ENCODE results near the gene MCF2L2. TPM values are rescaled to one million over a fixed set of nuclear protein-coding genes. Genes with fewer than 3 reads are reported as not detected.

The MCF2L2 gene
- total RNA-seq, 2 experiments from 2014 or later: 1.0 to 1.7 TPM

- no peak overlapping the region for H3K27ac Mint-ChIP-seq
- CTCF ChIA-PET: interaction anchor here (0.7 to 1.8 kb wide), 10 partner anchors 10 to 143 kb away, joined by 3 to 10 read pairs (median 4); partner anchors contain the start of gene B3GNT5
- DNase-seq: peak; percentile 80
Observed at GRCh38 chr3:183265834-183266417, 162.5 kb downstream of the MCF2L2 start.

GRCh38 chr3:183265157-183265642 lies 163.2 kb downstream of the MCF2L2 start:
- intact Hi-C loops (cut with micrococcal nuclease): loop anchor here (5.0 to 10.0 kb wide), 3 partner anchors 292 to 468 kb away; partner anchors contain the start of genes KLHL24 and KLHL6
- peak; percentile 38 for DNase-seq
- H3K27me3 Mint-ChIP-seq (ENCODE audit: low read depth): no peaks in the 10 kb centered on the region
- CTCF ChIA-PET: interaction anchor here (0.6 to 1.8 kb wide), 10 partner anchors 9 to 143 kb away, joined by 3 to 10 read pairs (median 4); partner anchors contain the start of gene B3GNT5
- H3K9me3 Mint-ChIP-seq: no peaks in the 10 kb centered on the region
- H3K27ac Mint-ChIP-seq: no peak overlapping the region
- H3K36me3 Mint-ChIP-seq (ENCODE audit: low read depth): peaks cover 22% of the 10 kb centered on the region
- H3K4me1 Mint-ChIP-seq (ENCODE audit: low read depth): peaks cover 6% of the 10 kb centered on the region
- no peak overlapping the region for H3K4me3 Mint-ChIP-seq

More at GRCh38 chr3:183265834-183266417, 162.5 kb downstream of the MCF2L2 start:
- Mint-ChIP-seq H3K27me3 (ENCODE audit: low read depth) (no peaks in the 10 kb centered on the region), H3K36me3 (ENCODE audit: low read depth) (peaks cover 23% of the 10 kb centered on the region), H3K9me3 (no peaks in the 10 kb centered on the region), H3K4me1 (ENCODE audit: low read depth) (peaks cover 6% of the 10 kb centered on the region), H3K4me3 (no peak overlapping the region)
- intact Hi-C loops (cut with micrococcal nuclease): loop anchor here (1.0 to 10.0 kb wide), 12 partner anchors 13 to 469 kb away; partner anchors contain the start of genes B3GNT5, KLHL24 and KLHL6

- intact Hi-C loops (cut with micrococcal nuclease): loop anchor here (10.0 kb wide), 1 partner anchor 371 kb away; the partner anchor contains the start of gene KLHL24
- Mint-ChIP-seq H3K27ac (no peak overlapping the region), H3K9me3 (no peaks in the 10 kb centered on the region), H3K36me3 (ENCODE audit: low read depth) (peaks cover 21% of the 10 kb centered on the region), H3K4me1 (ENCODE audit: low read depth) (peaks cover 9% of the 10 kb centered on the region), H3K4me3 (no peak overlapping the region), H3K27me3 (ENCODE audit: low read depth) (no peaks in the 10 kb centered on the region)
- no peak for DNase-seq
- CTCF ChIA-PET: interaction anchor here (1.2 kb wide), 1 partner anchor 39 kb away, joined by 3 read pairs; no protein-coding TSS in a partner anchor
Observed at GRCh38 chr3:183264268-183264667, 164.2 kb downstream of the MCF2L2 start.

GRCh38 chr3:183262875-183263378 lies 165.5 kb downstream of the MCF2L2 start:
- DNase-seq: no peak
- no peak overlapping the region for H3K4me3 Mint-ChIP-seq
- peaks cover 12% of the 10 kb centered on the region for H3K4me1 Mint-ChIP-seq (ENCODE audit: low read depth)
- H3K36me3 Mint-ChIP-seq (ENCODE audit: low read depth): peaks cover 18% of the 10 kb centered on the region
- no peaks in the 10 kb centered on the region for H3K9me3 Mint-ChIP-seq
- CTCF ChIA-PET: interaction anchor here (1.0 kb wide), 1 partner anchor 78 kb away, joined by 5 read pairs; no protein-coding TSS in a partner anchor
- intact Hi-C loops (cut with micrococcal nuclease): loop anchor here (10.0 kb wide), 1 partner anchor 372 kb away; the partner anchor contains the start of gene KLHL24
- H3K27ac Mint-ChIP-seq: peak overlapping the region; percentile 16
- H3K27me3 Mint-ChIP-seq (ENCODE audit: low read depth): peaks cover 4% of the 10 kb centered on the region

GRCh38 chr3:183261151-183261724 lies 167.2 kb downstream of the MCF2L2 start:
- H3K27ac Mint-ChIP-seq: no peak overlapping the region
- no peak for DNase-seq
- H3K36me3 Mint-ChIP-seq (ENCODE audit: low read depth): peaks cover 24% of the 10 kb centered on the region
- peaks cover 24% of the 10 kb centered on the region for H3K4me1 Mint-ChIP-seq (ENCODE audit: low read depth)
- CTCF ChIA-PET: no interaction called here
- H3K4me3 Mint-ChIP-seq: no peak overlapping the region
- intact Hi-C loops (cut with micrococcal nuclease): loop anchor here (10.0 kb wide), 1 partner anchor 374 kb away; the partner anchor contains the start of gene KLHL24
- H3K27me3 Mint-ChIP-seq (ENCODE audit: low read depth): peaks cover 4% of the 10 kb centered on the region
- no peaks in the 10 kb centered on the region for H3K9me3 Mint-ChIP-seq

GRCh38 chr3:183260167-183260904 lies 168.1 kb downstream of the MCF2L2 start:
- Mint-ChIP-seq H3K27ac (no peak overlapping the region), H3K4me3 (no peak overlapping the region), H3K27me3 (ENCODE audit: low read depth) (peaks cover 4% of the 10 kb centered on the region), H3K36me3 (ENCODE audit: low read depth) (peaks cover 26% of the 10 kb centered on the region), H3K4me1 (ENCODE audit: low read depth) (peaks cover 29% of the 10 kb centered on the region), H3K9me3 (no peaks in the 10 kb centered on the region)
- no peak for DNase-seq
- CTCF ChIA-PET: interaction anchor here (1.3 kb wide), 1 partner anchor 75 kb away, joined by 4 read pairs; no protein-coding TSS in a partner anchor
- intact Hi-C loops (cut with micrococcal nuclease): loop anchor here (10.0 kb wide), 1 partner anchor 374 kb away; the partner anchor contains the start of gene KLHL24

GRCh38 chr3:183259621-183260020 lies 168.8 kb downstream of the MCF2L2 start:
- Mint-ChIP-seq H3K4me1 (ENCODE audit: low read depth) (peaks cover 35% of the 10 kb centered on the region), H3K36me3 (ENCODE audit: low read depth) (peaks cover 34% of the 10 kb centered on the region), H3K4me3 (no peak overlapping the region), H3K27me3 (ENCODE audit: low read depth) (peaks cover 4% of the 10 kb centered on the region), H3K9me3 (no peaks in the 10 kb centered on the region), H3K27ac (no peak overlapping the region)
- no peak for DNase-seq
- intact Hi-C loops (cut with micrococcal nuclease): loop anchor here (10.0 kb wide), 1 partner anchor 375 kb away; the partner anchor contains the start of gene KLHL24
- CTCF ChIA-PET: interaction anchor here (1.3 kb wide), 1 partner anchor 74 kb away, joined by 4 read pairs; no protein-coding TSS in a partner anchor

- Mint-ChIP-seq H3K27ac (no peak overlapping the region), H3K9me3 (no peaks in the 10 kb centered on the region), H3K4me3 (no peak overlapping the region), H3K27me3 (ENCODE audit: low read depth) (peaks cover 4% of the 10 kb centered on the region), H3K4me1 (ENCODE audit: low read depth) (peaks cover 35% of the 10 kb centered on the region), H3K36me3 (ENCODE audit: low read depth) (peaks cover 34% of the 10 kb centered on the region)
- intact Hi-C loops (cut with micrococcal nuclease): no loop called here
- CTCF ChIA-PET: interaction anchor here (0.7 to 2.0 kb wide), 4 partner anchors 52 to 438 kb away, joined by 3 to 6 read pairs (median 4); no protein-coding TSS in a partner anchor
- no peak for DNase-seq
Observed at GRCh38 chr3:183259087-183259486, 169.3 kb downstream of the MCF2L2 start.

- no peak for DNase-seq
- H3K27me3 Mint-ChIP-seq (ENCODE audit: low read depth): peaks cover 4% of the 10 kb centered on the region
- peak overlapping the region; percentile 80 for H3K4me3 Mint-ChIP-seq
- intact Hi-C loops (cut with micrococcal nuclease): loop anchor here (1.0 kb wide), 1 partner anchor 52 kb away; no protein-coding TSS in a partner anchor
- peak overlapping the region; percentile 82 for H3K27ac Mint-ChIP-seq
- H3K36me3 Mint-ChIP-seq (ENCODE audit: low read depth): peaks cover 34% of the 10 kb centered on the region
- no peaks in the 10 kb centered on the region for H3K9me3 Mint-ChIP-seq
- CTCF ChIA-PET: interaction anchor here (0.7 to 3.9 kb wide), 4 partner anchors 11 to 344 kb away, joined by 3 to 18 read pairs (median 10); no protein-coding TSS in a partner anchor
- peaks cover 39% of the 10 kb centered on the region for H3K4me1 Mint-ChIP-seq (ENCODE audit: low read depth)
Observed at GRCh38 chr3:183255348-183255730, 173.1 kb downstream of the MCF2L2 start.

- CTCF ChIA-PET: interaction anchor here (1.4 to 3.9 kb wide), 3 partner anchors 11 to 127 kb away, joined by 7 to 18 read pairs (median 16); no protein-coding TSS in a partner anchor
- peaks cover 31% of the 10 kb centered on the region for H3K36me3 Mint-ChIP-seq (ENCODE audit: low read depth)
- H3K27me3 Mint-ChIP-seq (ENCODE audit: low read depth): peaks cover 4% of the 10 kb centered on the region
- intact Hi-C loops (cut with micrococcal nuclease): loop anchor here (1.0 to 5.0 kb wide), 2 partner anchors 53 to 73 kb away; no protein-coding TSS in a partner anchor
- H3K4me1 Mint-ChIP-seq (ENCODE audit: low read depth): peaks cover 35% of the 10 kb centered on the region
- H3K27ac Mint-ChIP-seq: peak overlapping the region; percentile 82
- H3K4me3 Mint-ChIP-seq: peak overlapping the region; percentile 80
- no peaks in the 10 kb centered on the region for H3K9me3 Mint-ChIP-seq
- peak; percentile 30 for DNase-seq
Observed at GRCh38 chr3:183254487-183255347, 173.7 kb downstream of the MCF2L2 start.

Data from activated naive CD4-positive, alpha-beta T cell treated with anti-CD3 and anti-CD28 coated beads for 36 hours (primary cell).